Activated naive CD8-positive, alpha-beta T cell treated with anti-CD3 and anti-CD28 coated beads, Interleukin-2, amount 50 U/mL, for 16 hours (primary cell): ENCODE results near the gene LONP1.

Experiments used
- DNase-seq: peaks from one replicate; pipeline ENCODE4 v3.0.0-alpha.2; 2020; ENCODE audit warnings: low read depth, low spot score

The LONP1 gene

GRCh38 chr19:5679289-5680083, 40.5 kb downstream of the LONP1 start:
- DNase-seq, result no peak

DNA sequence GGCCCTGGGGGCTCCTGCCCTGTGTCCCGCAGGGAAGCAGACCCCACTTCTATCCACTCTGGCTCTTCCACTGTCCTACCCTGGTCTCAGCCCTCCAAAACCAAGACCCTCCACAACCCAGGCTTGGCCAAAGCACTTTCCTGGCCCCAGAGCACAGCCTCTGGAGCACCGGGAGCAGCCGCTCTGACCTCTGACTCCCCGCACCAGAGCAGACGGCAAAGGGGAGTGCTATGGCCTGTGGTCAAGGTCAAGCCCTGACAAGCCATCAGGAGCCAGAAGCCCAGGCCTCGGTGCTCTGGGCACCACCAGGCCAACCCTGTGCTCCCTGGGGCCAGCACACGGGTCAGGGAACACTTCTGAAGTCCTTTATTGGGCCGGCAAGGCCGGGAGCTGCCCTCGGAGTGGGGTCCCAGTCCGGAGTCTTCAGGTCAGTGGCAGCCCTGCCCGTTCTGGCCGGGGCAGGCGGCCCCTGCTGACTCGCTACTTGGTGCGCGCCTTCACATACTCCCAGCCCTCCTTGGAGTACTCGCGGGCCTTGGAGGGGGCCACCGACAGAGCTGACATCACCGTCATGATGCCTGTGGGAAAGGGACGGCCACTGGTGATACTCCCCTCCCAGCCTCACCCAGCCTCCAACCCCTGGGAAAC, 41.8 kb downstream of the LONP1 start:
- no peak for DNase-seq

DNA sequence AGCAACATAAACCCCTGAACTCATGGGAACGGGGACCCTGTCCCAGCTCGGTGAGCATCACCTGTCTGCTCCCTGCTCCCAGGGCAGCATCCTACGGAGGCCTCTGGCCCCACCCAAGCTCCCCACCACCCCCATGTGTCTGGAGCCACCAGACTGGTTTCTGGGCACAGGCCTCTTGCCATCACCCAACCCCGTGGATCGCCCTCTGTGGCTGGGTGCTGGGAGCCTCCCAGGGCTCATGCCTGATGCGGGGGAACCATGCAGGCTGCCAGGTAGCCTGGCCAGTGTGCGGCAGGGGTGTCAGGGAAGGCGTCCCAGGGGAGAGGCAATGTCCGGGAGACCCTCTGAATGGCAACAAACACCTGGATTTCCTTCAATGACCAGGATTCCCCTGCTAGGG, 42.4 kb downstream of the LONP1 start:
- no peak for DNase-seq

DNA sequence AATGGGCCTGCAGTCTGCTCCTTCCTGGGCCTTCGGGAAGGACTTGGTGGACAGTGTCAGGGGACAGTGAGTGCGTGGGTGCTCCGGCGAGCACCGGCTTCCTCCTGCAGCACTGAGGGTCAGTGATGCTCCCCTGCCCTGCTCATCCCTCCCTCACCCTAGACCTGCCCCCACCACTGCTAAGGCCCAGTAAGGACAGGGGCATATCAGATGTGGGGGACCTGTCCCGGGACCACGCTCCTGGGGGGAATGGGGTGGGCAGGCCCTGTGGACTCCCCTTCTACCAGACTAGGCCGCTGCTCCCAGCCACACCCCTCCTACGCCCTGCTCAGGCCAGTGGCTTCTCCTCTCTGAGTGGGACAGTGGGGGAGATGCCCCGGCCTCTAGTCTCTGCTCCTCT, 42.8 kb downstream of the LONP1 start:
- no peak for DNase-seq

GRCh38 chr19:5676772-5677105, 43.2 kb downstream of the LONP1 start:
- no peak for DNase-seq

DNA sequence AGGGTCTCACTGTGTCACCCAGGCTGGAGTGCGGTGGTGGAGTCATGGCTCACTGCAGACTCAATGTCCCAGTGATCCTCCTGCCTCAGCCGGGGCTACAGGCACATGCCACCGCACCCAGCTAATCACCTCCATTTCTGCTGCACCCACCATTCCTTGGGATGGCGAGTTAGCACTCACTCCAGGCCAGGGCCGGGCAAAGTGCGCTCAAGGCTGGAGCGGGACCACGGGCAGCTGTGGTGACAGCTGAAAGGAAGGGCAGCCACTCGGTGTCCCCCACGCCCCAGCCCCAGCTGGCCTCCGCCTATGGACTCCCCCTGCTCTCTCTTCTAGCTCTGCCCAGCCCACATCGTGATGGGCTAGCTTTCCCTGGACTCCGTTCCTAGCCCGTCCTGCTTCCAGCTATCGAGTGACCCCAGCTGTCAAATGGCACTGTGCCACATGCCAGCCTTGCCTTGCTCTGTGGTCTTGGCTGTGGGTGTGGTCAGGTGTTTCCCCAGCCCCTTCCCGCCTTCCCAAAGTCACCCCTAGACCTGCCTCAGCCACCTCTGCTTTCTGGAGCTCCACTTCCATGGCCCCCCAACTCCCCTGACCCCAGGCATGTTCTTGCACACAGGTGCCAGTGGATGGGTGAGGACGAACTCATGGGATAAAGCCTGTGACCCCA, 43.7 kb downstream of the LONP1 start:
- no peak for DNase-seq

- no peak for DNase-seq
Measured at GRCh38 chr19:5674714-5675113, 45.2 kb downstream of the LONP1 start.

- no peak for DNase-seq
Measured at GRCh38 chr19:5673752-5674151, 46.2 kb downstream of the LONP1 start.

- no peak for DNase-seq
Measured at GRCh38 chr19:5672708-5673459, 47.1 kb downstream of the LONP1 start.

- no peak for DNase-seq
Measured at GRCh38 chr19:5671600-5671999, 48.3 kb downstream of the LONP1 start.

DNA sequence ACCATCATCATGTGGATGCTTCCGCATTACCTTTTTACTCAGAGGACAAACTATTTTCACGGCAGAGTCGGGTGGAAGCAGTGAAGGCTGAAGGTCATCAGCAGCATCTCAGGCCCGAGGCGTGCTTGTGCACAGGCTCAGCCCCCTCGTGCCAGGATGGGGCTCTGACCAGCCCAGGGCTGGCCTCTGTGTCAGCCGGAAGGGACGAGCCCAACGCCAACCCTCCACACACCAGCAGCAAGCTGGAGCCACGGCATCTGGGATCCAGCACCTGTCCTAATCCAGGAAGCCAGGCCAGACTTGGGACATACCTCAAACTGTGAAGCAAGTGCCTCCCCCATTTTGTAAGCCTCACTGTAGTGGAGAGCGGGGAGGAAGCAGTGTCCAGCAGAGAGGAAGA, 50.7 kb downstream of the LONP1 start:
- DNase-seq, result no peak

GRCh38 chr19:5667751-5668271, 52.1 kb downstream of the LONP1 start:
- DNase-seq, result no peak

GRCh38 chr19:5666921-5667610, 52.9 kb downstream of the LONP1 start:
- no peak for DNase-seq

DNA sequence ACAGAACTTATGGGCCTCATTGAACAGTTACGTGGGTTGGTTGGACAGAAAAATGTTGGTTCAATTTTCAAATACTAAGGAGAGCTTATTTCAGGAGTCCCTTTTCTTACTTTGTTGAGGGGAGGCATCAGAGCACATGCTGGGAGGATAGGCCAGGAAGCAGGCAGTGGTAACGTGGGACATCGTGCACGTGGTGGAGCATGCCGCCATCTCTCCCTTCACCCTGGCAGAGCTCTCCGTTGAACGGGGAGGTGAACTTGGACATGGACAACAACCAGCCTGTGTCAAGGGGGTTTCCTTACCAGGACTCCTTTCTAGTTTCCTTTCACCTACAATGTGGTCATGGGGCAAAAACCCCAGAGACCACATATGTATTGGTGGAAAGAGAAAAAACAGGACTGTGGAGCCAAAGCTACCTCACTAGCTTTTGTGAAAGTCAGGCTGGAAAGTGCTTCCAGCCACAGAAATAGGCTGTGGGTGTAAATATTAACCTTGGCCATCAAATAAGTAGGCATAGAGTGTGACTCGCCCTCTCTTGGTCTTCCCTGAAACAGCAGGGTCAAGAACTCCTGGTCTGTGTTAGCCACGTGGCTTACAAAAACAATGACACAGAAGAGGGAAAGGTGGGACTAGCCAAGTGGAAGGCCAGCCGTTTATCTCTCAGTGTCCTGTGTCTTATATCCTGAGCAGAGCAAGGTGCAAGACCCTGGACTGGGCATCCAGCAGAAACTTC, 54.0 kb downstream of the LONP1 start:
- no peak for DNase-seq

- DNase-seq, result no peak
Measured at GRCh38 chr19:5664515-5664914, 55.4 kb downstream of the LONP1 start.

DNA sequence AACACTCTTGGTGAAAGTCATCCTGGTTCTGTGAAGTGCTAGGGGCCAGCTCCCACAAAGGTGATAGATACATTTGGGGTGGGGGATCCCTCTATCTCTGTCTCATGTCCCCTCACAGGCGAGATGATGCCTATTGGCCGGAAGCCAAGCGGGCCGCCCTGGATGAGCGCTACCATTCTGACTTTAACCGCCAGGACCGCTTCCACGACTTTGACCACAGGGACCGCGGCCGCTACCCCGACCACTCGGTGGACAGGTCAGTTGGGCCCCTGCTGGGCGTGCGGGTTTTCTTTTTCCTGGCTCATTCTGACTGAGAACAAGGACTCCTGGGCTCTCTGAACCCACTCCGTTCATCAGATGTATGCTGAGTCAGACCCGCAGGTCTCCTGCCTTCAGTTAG, 56.0 kb downstream of the LONP1 start:
- no peak for DNase-seq

DNA sequence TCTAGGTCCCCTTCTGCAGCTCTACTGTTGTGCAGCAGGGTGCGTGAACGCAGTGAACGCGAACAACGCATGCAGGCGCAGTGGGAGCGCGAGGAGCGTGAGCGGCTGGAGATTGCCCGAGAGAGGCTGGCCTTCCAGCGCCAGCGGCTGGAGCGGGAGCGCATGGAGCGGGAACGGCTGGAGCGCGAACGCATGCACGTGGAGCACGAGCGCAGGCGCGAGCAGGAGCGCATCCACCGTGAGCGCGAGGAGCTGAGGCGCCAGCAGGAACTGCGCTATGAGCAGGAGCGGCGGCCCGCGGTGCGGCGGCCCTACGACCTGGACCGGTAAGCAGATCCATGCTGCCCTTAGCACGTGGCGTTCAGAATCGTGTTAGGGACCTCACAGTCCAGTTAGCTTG, 58.5 kb downstream of the LONP1 start:
- no peak for DNase-seq

DNA sequence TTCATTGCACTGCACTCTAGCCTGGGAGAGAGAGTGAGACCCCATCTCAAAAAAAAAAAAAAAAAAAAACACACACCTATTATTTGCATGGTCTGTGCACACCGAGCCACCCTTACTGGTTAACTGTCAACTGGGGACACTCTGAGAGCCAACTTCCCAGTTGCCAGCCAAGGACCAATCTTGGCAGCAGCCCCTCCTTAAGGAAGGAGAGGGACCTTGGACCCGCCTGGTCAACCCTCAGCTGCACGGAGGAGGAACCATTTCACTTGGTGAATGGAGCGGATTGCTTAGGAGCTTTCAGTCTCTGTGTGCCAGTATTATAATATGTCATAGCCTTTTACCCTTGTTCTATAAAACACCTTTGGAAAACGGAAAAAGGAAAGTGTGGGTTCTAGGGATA, 64.5 kb downstream of the LONP1 start:
- no peak for DNase-seq

GRCh38 chr19:5654931-5655330, 65.0 kb downstream of the LONP1 start:
- DNase-seq, result no peak

GRCh38 chr19:5652261-5652660, 67.7 kb downstream of the LONP1 start:
- no peak for DNase-seq

- DNase-seq, result no peak
Measured at GRCh38 chr19:5651361-5651760, 68.6 kb downstream of the LONP1 start.
